C4-2B (cell line): ENCODE measurements around the gene ONECUT2.

ENCODE experiments used
- ZFX ChIP-seq: fragments of 450-650 bp; IDR thresholded peaks from 2 replicates; pipeline ENCODE4 v1.6.1; 2017
- TF ChIP-seq, protein P1 (sequence below): fragments of 450-650 bp; conservative IDR thresholded peaks from 2 replicates; pipeline ENCODE4 v1.5.1; 2017; ENCODE audit warnings: mild to moderate bottlenecking

DNA sequence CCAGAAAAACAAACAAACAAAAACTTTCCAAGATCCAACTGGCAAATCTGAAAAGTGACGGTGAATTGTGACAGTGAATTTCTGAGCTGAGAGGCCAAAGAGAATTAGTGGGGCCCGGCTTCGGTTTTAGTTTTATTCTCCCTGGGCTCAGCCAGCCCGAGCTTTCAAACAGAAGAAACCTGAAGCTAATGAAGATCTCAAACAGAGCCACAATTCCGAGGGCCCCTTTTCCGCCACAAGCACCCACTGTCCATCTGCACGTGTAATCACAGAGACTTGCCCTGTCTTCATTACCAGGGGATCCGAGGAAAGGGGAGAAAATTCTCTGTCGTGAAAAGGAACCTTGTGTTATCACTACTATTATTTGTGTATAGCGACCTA is 4.2 kb upstream of the ONECUT2 start:
- TF ChIP-seq, protein P1, sequence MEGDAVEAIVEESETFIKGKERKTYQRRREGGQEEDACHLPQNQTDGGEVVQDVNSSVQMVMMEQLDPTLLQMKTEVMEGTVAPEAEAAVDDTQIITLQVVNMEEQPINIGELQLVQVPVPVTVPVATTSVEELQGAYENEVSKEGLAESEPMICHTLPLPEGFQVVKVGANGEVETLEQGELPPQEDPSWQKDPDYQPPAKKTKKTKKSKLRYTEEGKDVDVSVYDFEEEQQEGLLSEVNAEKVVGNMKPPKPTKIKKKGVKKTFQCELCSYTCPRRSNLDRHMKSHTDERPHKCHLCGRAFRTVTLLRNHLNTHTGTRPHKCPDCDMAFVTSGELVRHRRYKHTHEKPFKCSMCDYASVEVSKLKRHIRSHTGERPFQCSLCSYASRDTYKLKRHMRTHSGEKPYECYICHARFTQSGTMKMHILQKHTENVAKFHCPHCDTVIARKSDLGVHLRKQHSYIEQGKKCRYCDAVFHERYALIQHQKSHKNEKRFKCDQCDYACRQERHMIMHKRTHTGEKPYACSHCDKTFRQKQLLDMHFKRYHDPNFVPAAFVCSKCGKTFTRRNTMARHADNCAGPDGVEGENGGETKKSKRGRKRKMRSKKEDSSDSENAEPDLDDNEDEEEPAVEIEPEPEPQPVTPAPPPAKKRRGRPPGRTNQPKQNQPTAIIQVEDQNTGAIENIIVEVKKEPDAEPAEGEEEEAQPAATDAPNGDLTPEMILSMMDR: no peak
- no peak for TF ChIP-seq ZFX
